ENCODE measurements around the gene DLX3. TPM values are rescaled to one million over a fixed set of nuclear protein-coding genes. Genes with fewer than 3 reads are reported as not detected.

DLX3 gene
- polyA plus RNA-seq, 1 donor from 2014 or later, result not detected

DNA sequence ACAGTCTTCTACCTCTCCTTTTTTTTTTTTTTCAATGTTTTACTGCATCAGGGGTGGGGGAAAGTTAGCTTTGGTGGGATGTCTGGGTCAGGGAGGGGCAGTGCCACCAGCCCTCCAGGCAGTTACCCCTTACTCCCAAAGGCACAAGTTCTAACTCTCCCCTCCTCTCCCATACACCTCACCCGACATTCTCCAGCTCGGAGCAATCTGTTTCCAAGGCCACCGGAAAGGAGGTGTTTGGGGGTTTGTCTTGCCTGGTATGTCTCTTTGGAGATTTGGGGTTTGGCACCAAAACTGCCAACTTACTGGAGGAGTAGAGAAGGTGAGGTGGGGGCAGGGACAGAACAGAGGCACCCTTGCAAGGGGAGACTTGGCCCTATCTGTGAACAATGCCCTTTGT is 4.7 kb downstream of the DLX3 start:
- no peaks in the 10 kb centered on the region for H3K9me3 Mint-ChIP-seq
- no peak overlapping the region for H3K4me3 Mint-ChIP-seq
- H3K36me3 Mint-ChIP-seq, result no peaks in the 10 kb centered on the region
- peaks cover 68% of the 10 kb centered on the region for H3K27me3 Mint-ChIP-seq
- H3K4me1 Mint-ChIP-seq, result peaks cover 9 to 20% (median 13%) of the 10 kb centered on the region in 3 donors
- H3K27ac Mint-ChIP-seq, result no peak overlapping the region

DNA sequence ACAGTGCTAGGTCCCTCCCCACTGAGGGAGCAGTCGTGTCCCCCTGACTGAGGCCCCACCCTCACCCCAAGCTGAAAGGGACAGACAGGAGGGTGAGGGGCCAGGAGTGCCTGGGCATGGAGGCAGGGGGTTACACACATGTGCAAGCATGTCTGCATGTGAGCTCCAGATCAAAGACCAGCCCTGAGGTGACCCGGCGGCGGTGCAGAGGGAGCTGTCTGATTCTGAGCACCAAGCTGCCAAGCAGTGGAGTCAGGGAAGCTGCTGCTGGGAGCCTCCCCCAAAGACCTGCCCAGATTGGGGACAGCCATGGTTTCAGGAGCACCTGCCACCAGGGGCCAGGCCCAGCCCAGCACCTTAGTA is 5.5 kb downstream of the DLX3 start:
- Mint-ChIP-seq H3K4me3 (no peak overlapping the region), H3K27ac (no peak overlapping the region), H3K27me3 (peaks cover 64% of the 10 kb centered on the region), H3K9me3 (no peaks in the 10 kb centered on the region), H3K36me3 (no peaks in the 10 kb centered on the region), H3K4me1 (peaks cover 9 to 11% (median 9%) of the 10 kb centered on the region in 3 donors)

DNA sequence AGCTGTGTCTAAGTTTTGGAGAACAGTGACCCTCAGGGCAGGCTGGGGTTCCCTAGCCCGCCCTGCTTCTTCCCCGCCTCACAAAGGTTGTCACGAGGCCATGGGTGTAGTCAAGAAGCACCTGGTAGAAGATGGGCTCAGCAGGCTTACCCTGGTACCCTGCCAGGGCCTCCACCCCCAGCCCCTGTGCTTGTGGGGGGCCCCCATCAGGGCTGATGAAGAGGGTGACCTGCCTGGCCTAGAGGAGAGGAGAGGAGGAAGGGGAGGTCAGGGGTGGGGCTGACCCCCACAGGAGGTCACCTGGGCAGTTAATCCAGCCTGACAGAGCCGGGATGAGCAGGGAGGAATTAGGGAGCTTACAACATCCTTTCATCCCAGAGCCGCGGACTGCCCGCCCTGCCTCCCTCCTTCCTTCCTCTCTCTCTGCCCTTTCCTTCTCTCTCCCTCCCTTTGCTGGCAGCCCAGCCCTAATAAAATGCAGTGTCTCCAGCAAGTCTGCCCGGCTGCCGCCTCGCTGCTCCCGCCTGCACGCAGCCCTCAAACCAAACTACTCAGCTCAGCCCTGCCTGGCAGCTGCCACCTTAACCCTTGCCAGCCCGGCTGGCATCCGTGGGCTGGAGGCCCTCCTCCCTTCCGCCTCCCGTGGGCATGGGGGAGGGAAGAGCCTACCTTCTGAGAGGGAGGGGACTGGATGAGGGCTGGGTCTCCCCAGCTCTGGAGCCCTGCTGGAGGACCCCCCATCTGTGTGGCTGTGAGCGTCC is 7.2 kb downstream of the DLX3 start:
- Mint-ChIP-seq H3K9me3 (no peaks in the 10 kb centered on the region), H3K27me3 (peaks cover 59% of the 10 kb centered on the region), H3K4me1 (peaks cover 2 to 4% (median 2%) of the 10 kb centered on the region in 3 donors), H3K27ac (peak overlapping the region in 1 of 3 donors; percentile 73), H3K4me3 (no peak overlapping the region), H3K36me3 (no peaks in the 10 kb centered on the region)

DNA sequence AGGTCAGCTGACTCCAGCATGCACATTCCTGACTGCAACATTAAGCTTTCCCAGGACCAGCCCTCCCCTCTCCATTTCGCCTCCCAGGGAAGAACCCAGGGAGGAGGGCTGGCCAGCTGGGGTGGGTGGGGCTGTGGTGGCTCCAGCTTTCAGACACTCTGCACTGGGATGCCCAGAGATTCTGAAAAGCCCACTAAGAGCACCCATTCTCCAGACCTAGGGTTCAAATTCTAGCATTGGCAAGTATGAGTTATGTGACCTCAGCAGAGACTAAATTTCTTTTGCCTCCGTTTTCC is 7.8 kb downstream of the DLX3 start:
- H3K4me3 Mint-ChIP-seq, result no peak overlapping the region
- H3K27ac Mint-ChIP-seq, result no peak overlapping the region
- peaks cover 0 to 4% (median 1%) of the 10 kb centered on the region in 3 donors for H3K4me1 Mint-ChIP-seq

DNA sequence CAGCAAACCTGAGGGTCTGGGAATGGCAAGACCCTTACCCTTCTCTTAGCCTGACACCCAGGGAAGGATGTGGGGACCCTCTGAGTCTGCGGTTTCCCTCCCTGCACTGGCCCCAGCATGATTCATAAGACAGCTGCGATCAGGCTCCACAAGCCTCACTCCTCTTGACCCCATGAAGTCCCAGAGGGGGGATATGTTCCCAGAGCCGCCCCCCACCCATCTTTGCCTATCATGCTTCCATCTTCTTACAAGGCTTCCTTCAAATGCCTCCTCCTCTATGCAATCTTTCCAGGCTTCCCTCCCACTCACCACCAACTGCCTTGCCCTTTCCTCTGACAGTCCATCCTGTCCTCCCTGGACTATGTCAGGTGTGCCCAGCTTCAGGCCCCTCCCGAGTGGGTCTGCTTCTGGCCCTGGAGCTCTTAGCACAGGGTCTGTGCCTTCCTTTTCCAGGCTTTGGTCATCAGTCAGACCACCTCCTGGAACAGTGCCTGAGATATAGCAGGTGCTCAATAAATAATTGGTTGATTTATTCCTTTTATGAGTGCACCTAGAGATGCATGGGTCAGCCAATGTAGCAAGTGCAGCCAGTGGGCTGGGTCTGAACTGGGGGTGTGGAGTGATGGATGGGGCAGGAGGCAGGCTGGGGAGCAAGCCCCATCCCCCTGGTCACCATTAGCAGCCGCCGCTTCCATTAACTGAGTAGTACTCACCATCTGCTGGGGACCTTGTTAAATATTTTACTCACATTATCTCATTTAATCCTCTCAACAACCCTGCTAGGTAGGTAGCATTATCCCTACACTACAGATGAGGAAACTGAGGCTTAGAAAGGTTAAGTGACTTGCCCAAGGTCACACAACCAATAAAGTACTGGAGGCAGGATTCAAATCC is 8.4 kb downstream of the DLX3 start:
- H3K27me3 Mint-ChIP-seq, result peaks cover 58% of the 10 kb centered on the region
- peaks cover 0 to 4% (median 1%) of the 10 kb centered on the region in 3 donors for H3K4me1 Mint-ChIP-seq
- no peak overlapping the region for H3K4me3 Mint-ChIP-seq
- no peaks in the 10 kb centered on the region for H3K36me3 Mint-ChIP-seq
- no peak overlapping the region for H3K27ac Mint-ChIP-seq
- H3K9me3 Mint-ChIP-seq, result no peaks in the 10 kb centered on the region

More for the DNA sequence above, 7.8 kb downstream of the DLX3 start:
- Mint-ChIP-seq H3K9me3 (no peaks in the 10 kb centered on the region), H3K27me3 (peaks cover 56% of the 10 kb centered on the region), H3K36me3 (no peaks in the 10 kb centered on the region)

DNA sequence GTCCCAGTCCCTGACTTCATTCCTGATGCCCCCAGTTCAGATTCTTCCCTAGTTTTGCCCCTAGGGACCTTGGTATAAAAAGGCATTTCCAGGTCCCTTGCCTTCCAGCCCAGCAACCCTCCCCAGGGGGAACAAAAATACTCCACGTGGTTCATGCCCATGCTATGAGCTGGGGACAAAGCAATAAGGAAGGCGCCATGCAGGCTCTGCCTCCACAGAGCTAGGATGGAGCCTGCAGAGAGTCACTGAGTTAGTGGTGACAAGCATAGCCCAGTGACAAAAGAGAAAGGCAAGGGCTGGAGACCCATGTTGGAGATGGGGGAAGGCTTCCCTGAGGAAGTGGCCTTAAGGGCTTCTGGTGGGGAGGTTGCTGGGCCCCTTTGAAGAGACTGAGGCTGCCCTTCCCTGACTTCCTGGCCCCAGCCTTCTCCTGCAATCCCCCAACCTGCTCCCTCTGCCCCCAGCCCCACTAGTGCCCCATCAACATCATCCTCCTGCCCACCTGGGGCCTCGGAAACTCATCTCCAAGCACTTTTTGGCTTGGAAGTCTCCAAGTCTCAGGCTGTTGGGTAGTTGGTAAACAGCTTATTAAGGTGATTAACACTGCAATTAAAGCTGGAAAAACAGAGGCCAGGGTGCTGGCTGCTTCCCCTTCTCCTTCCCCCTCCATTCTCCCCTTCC is 9.6 kb downstream of the DLX3 start:
- H3K27me3 Mint-ChIP-seq, result peaks cover 61% of the 10 kb centered on the region
- no peaks in the 10 kb centered on the region for H3K36me3 Mint-ChIP-seq

DNA sequence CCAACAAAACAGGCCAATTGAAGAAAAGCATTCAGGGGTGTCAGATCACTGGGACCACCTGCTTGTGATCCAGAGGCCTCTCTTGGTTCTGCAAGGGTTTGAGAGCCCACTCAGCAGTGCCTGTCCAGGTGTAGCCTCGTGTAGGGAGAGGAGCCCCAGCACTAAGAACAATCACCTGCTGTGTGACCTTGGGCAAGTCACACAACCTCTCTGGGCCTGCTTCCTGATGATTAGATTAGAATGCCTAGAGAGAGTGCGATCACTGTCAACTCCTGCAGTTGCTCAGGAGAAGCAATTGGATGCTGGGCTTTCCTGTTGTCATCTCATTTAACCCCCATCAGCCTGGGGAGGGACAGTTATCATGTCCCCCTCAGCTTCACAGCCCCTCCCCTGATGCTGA is 10.2 kb downstream of the DLX3 start:
- Mint-ChIP-seq H3K27ac (peak overlapping the region in 1 of 3 donors; percentile 48), H3K36me3 (no peaks in the 10 kb centered on the region), H3K4me1 (peaks cover 0 to 1% (median 0%) of the 10 kb centered on the region in 3 donors), H3K4me3 (no peak overlapping the region), H3K27me3 (peaks cover 60% of the 10 kb centered on the region), H3K9me3 (no peaks in the 10 kb centered on the region)

More for the DNA sequence above, 9.6 kb downstream of the DLX3 start:
- Mint-ChIP-seq H3K4me3 (no peak overlapping the region), H3K9me3 (no peaks in the 10 kb centered on the region), H3K27ac (peak overlapping the region in 1 of 3 donors; percentile 48), H3K4me1 (peaks cover 0 to 4% (median 1%) of the 10 kb centered on the region in 3 donors)

DNA sequence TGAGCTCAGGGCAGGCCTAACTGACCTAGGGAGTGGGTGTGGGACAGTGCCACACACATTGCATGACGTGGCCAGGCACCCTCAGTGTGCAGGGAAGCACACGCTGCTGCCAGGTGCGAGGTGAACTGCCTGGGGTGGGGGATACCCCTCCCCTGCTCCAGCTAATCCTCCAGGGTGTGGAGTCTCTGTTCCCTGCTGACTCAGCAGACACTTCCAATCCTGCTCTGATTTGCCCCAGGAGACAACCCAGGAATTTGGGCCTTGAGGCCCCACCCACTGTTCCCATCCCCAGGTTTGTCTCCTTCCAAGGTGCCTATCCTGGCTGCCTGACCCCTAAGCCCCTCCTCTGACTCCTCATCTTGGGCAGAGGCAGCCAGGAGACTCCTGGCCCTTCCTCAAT is 10.7 kb downstream of the DLX3 start:
- H3K36me3 Mint-ChIP-seq, result no peaks in the 10 kb centered on the region
- H3K4me1 Mint-ChIP-seq, result peaks cover 0 to 2% (median 0%) of the 10 kb centered on the region in 3 donors
- no peaks in the 10 kb centered on the region for H3K9me3 Mint-ChIP-seq
- peaks cover 60% of the 10 kb centered on the region for H3K27me3 Mint-ChIP-seq
- H3K27ac Mint-ChIP-seq, result no peak overlapping the region
- no peak overlapping the region for H3K4me3 Mint-ChIP-seq

DNA sequence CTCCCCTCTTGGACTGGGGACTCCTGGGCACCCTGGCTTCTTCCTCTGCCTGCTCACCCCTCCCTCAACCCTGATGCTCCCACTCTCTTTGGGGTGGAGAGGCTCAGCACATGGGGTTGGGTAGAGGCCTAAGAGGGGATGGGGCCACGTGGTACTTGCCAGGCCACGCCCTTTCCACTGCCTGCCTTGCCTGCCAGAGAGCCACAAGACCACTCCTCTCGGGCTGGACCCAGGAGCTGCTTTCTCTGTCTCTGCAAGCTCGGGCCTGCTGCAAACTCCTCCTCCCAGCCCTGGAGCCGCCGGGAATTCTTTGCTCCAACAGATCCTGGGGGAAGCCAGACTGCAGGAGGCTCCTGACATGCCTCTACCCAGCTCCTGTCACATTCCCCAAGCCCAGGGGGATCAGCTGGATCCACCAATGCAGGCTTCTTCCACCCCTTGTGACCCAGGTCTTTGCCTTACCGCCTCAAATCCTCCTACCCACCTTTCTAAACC is 14.3 kb downstream of the DLX3 start:
- Mint-ChIP-seq H3K4me3 (no peak overlapping the region), H3K4me1 (peaks cover 0 to 2% (median 0%) of the 10 kb centered on the region in 3 donors), H3K9me3 (no peaks in the 10 kb centered on the region), H3K36me3 (no peaks in the 10 kb centered on the region), H3K27ac (no peak overlapping the region), H3K27me3 (peaks cover 44% of the 10 kb centered on the region)

DNA sequence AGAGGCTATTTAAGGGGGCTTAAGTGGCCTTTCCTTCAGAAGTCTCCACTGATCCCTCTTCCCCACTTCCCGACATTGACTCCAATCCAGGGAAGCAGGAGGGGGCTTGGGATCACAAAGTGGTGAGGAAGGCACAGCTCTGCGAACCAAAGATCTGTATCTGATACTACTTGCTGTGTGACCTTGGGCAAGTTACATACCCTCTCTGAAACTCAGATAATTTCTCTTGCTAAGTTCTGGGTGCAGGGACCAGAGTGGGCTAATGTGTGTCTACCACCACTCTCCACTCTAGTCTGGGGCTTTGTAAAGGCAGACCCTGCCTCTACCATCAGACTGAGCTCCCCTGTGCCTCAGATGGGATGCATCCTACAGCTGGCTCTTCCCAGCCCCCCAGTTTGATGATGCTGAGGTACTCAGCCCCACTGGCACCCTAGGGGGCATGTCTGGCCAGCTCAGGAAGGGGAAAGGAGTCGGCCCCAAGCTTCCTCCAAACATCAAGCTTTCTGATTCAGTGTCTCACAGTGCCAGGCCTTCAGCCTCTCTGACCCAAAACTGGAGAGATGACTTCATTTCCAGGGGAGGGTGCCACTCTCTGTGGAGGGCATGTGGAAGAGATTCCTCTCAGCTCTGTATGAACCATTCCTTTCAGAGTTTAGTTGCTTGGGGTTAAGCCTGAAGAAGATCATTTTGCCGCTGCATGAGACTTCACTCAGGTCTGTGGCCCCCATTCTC is 15.1 kb downstream of the DLX3 start:
- H3K4me3 Mint-ChIP-seq, result no peak overlapping the region
- no peaks in the 10 kb centered on the region for H3K9me3 Mint-ChIP-seq
- H3K4me1 Mint-ChIP-seq, result peaks cover 0 to 2% (median 0%) of the 10 kb centered on the region in 3 donors
- no peaks in the 10 kb centered on the region for H3K36me3 Mint-ChIP-seq
- H3K27me3 Mint-ChIP-seq, result peaks cover 47% of the 10 kb centered on the region
- H3K27ac Mint-ChIP-seq, result no peak overlapping the region

DNA sequence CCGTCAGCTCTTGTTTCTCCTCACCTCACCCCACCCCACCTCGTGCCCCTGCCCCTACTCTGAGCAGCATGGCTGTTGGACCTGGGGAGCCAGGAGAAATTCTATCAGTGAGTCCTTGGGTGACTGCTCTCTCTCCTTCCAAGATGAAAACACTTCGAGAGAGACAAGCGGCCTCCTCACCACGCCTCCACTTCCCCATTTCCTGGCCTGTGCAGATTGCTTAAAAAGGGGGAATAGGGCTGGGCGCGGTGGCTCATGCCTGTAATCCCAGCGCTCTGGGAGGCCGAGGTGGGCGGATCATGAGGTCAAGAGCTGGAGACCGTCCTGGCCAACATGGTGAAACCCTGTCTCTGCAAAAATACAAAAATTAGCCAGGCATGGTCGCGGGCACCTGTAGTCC is 16.5 kb downstream of the DLX3 start:
- Mint-ChIP-seq H3K36me3 (no peaks in the 10 kb centered on the region), H3K4me3 (no peak overlapping the region), H3K27me3 (peaks cover 48% of the 10 kb centered on the region), H3K4me1 (peaks cover 0 to 2% (median 0%) of the 10 kb centered on the region in 3 donors), H3K27ac (no peak overlapping the region), H3K9me3 (no peaks in the 10 kb centered on the region)

DNA sequence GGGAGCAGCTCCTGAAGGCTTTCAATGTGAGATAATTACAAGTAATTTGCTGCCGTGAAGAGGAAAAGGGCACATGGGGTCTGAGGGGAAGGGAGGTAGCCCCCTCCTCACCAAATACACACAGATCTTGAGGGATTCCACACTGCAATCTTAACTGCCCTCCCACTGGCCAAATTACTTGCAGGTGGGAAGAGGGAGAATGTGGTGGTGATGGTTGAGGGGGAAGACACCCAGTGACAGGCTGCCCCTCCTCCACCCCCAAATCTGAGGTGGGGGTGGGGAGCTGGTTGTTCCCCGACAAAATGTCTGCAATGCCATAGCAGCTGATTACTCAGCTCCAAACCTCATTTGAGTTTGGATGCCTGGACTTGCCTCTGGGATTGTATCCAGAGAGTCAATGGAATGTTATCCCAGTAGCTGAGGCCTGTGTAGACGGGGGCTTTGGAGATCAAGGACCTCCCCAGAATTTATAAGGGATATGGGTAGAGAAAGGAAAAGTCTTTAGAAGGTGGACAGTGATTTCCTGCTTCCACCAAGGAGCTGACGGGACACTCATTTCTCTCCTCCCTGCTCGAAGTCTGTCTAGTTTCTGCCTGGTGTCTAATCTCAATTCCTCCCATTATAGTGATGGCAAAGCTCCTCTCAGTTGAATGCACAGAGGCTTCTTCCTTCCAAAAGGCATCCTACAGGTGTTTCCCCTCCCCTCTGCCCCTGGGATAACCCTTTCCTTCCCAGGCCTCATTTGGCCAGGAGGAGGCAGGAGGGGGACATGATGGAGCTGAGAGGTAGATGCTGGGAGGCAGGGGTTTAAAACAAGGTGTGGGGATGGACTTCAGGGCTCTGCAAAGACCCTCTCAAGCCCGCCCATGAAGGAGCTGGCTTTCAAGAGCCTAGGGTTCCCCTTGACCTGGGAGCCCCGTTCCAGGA is 17.3 kb downstream of the DLX3 start:
- peaks cover 0 to 4% (median 0%) of the 10 kb centered on the region in 3 donors for H3K4me1 Mint-ChIP-seq
- no peaks in the 10 kb centered on the region for H3K36me3 Mint-ChIP-seq
- no peaks in the 10 kb centered on the region for H3K9me3 Mint-ChIP-seq
- H3K27me3 Mint-ChIP-seq, result peaks cover 49% of the 10 kb centered on the region
- H3K4me3 Mint-ChIP-seq, result no peak overlapping the region
- H3K27ac Mint-ChIP-seq, result no peak overlapping the region

DNA sequence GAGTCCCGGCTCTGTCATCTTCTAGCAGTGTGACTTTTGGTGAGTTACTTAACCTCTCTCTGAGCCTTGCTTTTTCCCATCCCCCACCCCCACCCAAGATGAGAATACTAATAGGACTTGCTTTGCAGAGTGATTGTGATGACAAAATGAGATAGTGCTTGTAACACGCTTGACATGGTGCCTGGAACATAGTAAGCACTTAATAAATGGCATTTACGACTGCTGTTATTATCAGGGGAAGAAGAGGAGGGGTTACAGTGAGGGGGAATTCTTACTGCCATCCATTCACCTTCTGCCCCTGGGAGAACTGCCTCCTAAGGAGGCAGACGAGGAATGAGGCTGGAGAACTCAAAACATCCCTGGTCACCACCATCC is 18.2 kb downstream of the DLX3 start:
- H3K27me3 Mint-ChIP-seq, result peaks cover 53% of the 10 kb centered on the region
- no peak overlapping the region for H3K4me3 Mint-ChIP-seq
- no peaks in the 10 kb centered on the region for H3K36me3 Mint-ChIP-seq
- no peak overlapping the region for H3K27ac Mint-ChIP-seq
- peaks cover 0 to 4% (median 1%) of the 10 kb centered on the region in 3 donors for H3K4me1 Mint-ChIP-seq
- H3K9me3 Mint-ChIP-seq, result no peaks in the 10 kb centered on the region

Measured in IgD-negative memory B cell (primary cell).